AG04449 (cell line): ENCODE data around the gene PRICKLE1.

Experiments
- CTCF ChIA-PET: fragments of 350-600 bp; formaldehyde crosslinking; extraction: SDS; loops from one replicate; lab custom pipeline; 2021; ENCODE audit warnings: antibody characterized with exemption; lab: Yijun Ruan, JAX
- POLR2A ChIA-PET: fragments of 400-600, 350-600 bp; formaldehyde crosslinking; extraction: SDS; loops from one replicate; lab custom pipeline; 2020; ENCODE audit warnings: antibody characterized with exemption, inconsistent platforms; lab: Yijun Ruan, JAX
- DNase-seq: peaks from one replicate; pipeline ENCODE4 v3.0.0-alpha.2; 2010; ENCODE audit warnings: low read depth, low spot score
- H3K4me3 ChIP-seq: 2 replicates; pipeline ENCODE4 v1.5.1; 2011; ENCODE audit warnings: low read depth, mild to moderate bottlenecking, control low read depth, low read length
- CTCF ChIP-seq: IDR thresholded peaks from one replicate; pipeline ENCODE4 v1.5.1; 2011; ENCODE audit warnings: mild to moderate bottlenecking, moderate library complexity, low read length, control low read depth, inconsistent platforms; ENCODE audit not compliant: insufficient read depth; ENCODE audit errors: missing control alignments

Gene PRICKLE1

GRCh38 chr12:42630314-42630713 lies 40.8 kb upstream of the PRICKLE1 start:
- ChIA-PET POLR2A (interaction anchor here (0.5 kb wide), 1 partner anchor 33 kb away, joined by 4 read pairs; no protein-coding TSS in a partner anchor), CTCF (interaction anchor here (1.0 kb wide), 1 partner anchor 14 kb away, joined by 3 read pairs; no protein-coding TSS in a partner anchor)
- no peak overlapping the region for H3K4me3 ChIP-seq
- DNase-seq: no peak
- no peak for TF ChIP-seq CTCF

GRCh38 chr12:42627151-42627550 lies 37.6 kb upstream of the PRICKLE1 start:
- ChIA-PET POLR2A (no interaction called here), CTCF (no interaction called here)
- DNase-seq: no peak
- H3K4me3 ChIP-seq: no peak overlapping the region
- no peak for TF ChIP-seq CTCF

GRCh38 chr12:42625611-42626010 lies 36.1 kb upstream of the PRICKLE1 start:
- TF ChIP-seq CTCF: no peak
- POLR2A ChIA-PET: no interaction called here
- DNase-seq: no peak
- H3K4me3 ChIP-seq: no peak overlapping the region
- CTCF ChIA-PET: no interaction called here

GRCh38 chr12:42617622-42618021 lies 28.1 kb upstream of the PRICKLE1 start:
- POLR2A ChIA-PET: no interaction called here
- TF ChIP-seq CTCF: no peak
- no peak for DNase-seq
- H3K4me3 ChIP-seq: no peak overlapping the region
- CTCF ChIA-PET: interaction anchor here (0.8 kb wide), 1 partner anchor 15 kb away, joined by 3 read pairs; no protein-coding TSS in a partner anchor

GRCh38 chr12:42615006-42615405 lies 25.5 kb upstream of the PRICKLE1 start:
- H3K4me3 ChIP-seq: no peak overlapping the region
- TF ChIP-seq CTCF: no peak
- no peak for DNase-seq
- POLR2A ChIA-PET: no interaction called here
- CTCF ChIA-PET: no interaction called here

GRCh38 chr12:42612231-42612613 lies 22.7 kb upstream of the PRICKLE1 start:
- POLR2A ChIA-PET: no interaction called here
- DNase-seq: no peak
- TF ChIP-seq CTCF: no peak
- no peak overlapping the region for H3K4me3 ChIP-seq
- CTCF ChIA-PET: interaction anchor here (1.0 to 1.4 kb wide), 2 partner anchors 19 to 130 kb away, joined by 3 to 4 read pairs; no protein-coding TSS in a partner anchor
